Muscle of leg (tissue), 16 donors: ENCODE data around the gene HSPBAP1. TPM values are rescaled to one million over a fixed set of nuclear protein-coding genes. Genes with fewer than 3 reads are reported as not detected.

Source experiments
- DNase-seq: peaks from one replicate; pipeline ENCODE4 v3.0.0; 2013
- H3K27ac ChIP-seq: one replicate; pipeline ENCODE4 v1.5.1; 2013; ENCODE audit warnings: mild to moderate bottlenecking, low read length, control low read depth
- H3K27me3 ChIP-seq: one replicate; pipeline ENCODE4 v1.6.1; 2013; ENCODE audit warnings: low read length; ENCODE audit not compliant: control insufficient read depth, insufficient read depth
- H3K36me3 ChIP-seq: one replicate; pipeline ENCODE4 v1.6.1; 2013; ENCODE audit warnings: low read length; ENCODE audit not compliant: control insufficient read depth, insufficient read depth
- H3K4me1 ChIP-seq: one replicate; pipeline ENCODE4 v1.6.1; 2013; ENCODE audit warnings: low read length; ENCODE audit not compliant: control insufficient read depth, insufficient read depth
- H3K4me3 ChIP-seq: one replicate; pipeline ENCODE4 v1.5.1; 2013; ENCODE audit warnings: low read length, control low read depth
- H3K9me3 ChIP-seq: replicated peaks from 2 replicates; pipeline ENCODE4 v1.6.1; 2013; ENCODE audit warnings: low read depth, low read length; ENCODE audit not compliant: control insufficient read depth
- WGBS: methylation state at CpG from one replicate; pipeline ENCODE4 v1.1.5; 2013; ENCODE audit warnings: missing lambda C conversion rate; ENCODE audit not compliant: insufficient coverage; 5-methylcytosine and 5-hydroxymethylcytosine counted together
- long read RNA-seq, 11 donors: transcript quantifications; one replicate each; lab custom pipeline, GENCODE V29; 2026
- polyA plus RNA-seq, 8 donors: library from polyadenylated mRNA; unstranded; fragments of 120-200 nt; gene quantifications; one replicate each; pipeline versions ENCODE4 v1.2.1 to v1.2.3, GENCODE V29; 2013; ENCODE audit warnings: inconsistent platforms in 1 of 8, low replicate concordance in 1 of 8; ENCODE audit not compliant: insufficient read length in 8 of 8, insufficient read depth in 1 of 8
- total RNA-seq: library from RNA; stranded (reverse); fragments of 120-200 nt; gene quantifications from one replicate; pipeline ENCODE4 v1.2.4, GENCODE V29; 2013

The HSPBAP1 gene
- total RNA-seq (6.9 TPM), polyA plus RNA-seq (1 to 10 TPM; 4.5 to 8.2 (median 5.5) TPM)
- long read RNA-seq, donor 1, partial matches to known transcripts = 0 of 1 reads
- long read RNA-seq, donor 1, other reads (novel, unspliced or antisense) = 0 of 1 reads
- long read RNA-seq, donor 2, partial matches to known transcripts = 0 of 1 reads
- long read RNA-seq, donor 2, other reads (novel, unspliced or antisense) = 0 of 1 reads
- long read RNA-seq, donor 3, partial matches to known transcripts = 0 of 3 reads
- long read RNA-seq, donor 3, other reads (novel, unspliced or antisense) = 0 of 3 reads
- long read RNA-seq, donor 4 = 0 reads
- long read RNA-seq, donor 5, partial matches to known transcripts = 0 of 2 reads
- long read RNA-seq, donor 5, other reads (novel, unspliced or antisense) = 0 of 2 reads
- long read RNA-seq, donor 6 = 0 reads
- long read RNA-seq, donor 7, partial matches to known transcripts = 0 of 2 reads
- long read RNA-seq, donor 7, other reads (novel, unspliced or antisense) = 0 of 2 reads
- long read RNA-seq, donor 8 = 0 reads
- long read RNA-seq, donor 9 = 0 reads
- long read RNA-seq, donor 10, partial matches to known transcripts = 0 of 1 reads
- long read RNA-seq, donor 10, other reads (novel, unspliced or antisense) = 0 of 1 reads
- long read RNA-seq, donor 11, partial matches to known transcripts = 0 of 1 reads
- long read RNA-seq, donor 11, other reads (novel, unspliced or antisense) = 0 of 1 reads

GRCh38 chr3:122793568-122794416 lies at the start of gene HSPBAP1:
HSPBAP1 (minus strand) TSS chr3:122793831; CDS start chr3:122793680, 151 bp downstream.
- no peaks in the 10 kb centered on the region for H3K27me3 ChIP-seq
- no peaks in the 10 kb centered on the region for H3K36me3 ChIP-seq
- WGBS = under 1% methylated on average over 30 of the region's 46 CpGs
- peak within 1 kb of the TSS; percentile 71 for H3K4me3 ChIP-seq
- no peaks in the 10 kb centered on the region for H3K9me3 ChIP-seq
- peaks cover 9% of the 10 kb centered on the region for H3K4me1 ChIP-seq
- DNase-seq = peak; percentile 96
- H3K27ac ChIP-seq = peak within 1 kb of the TSS; percentile 92

- Histone ChIP-seq H3K27ac (no peak overlapping the region), H3K4me3 (no peak overlapping the region), H3K36me3 (no peaks in the 10 kb centered on the region), H3K4me1 (no peaks in the 10 kb centered on the region), H3K9me3 (no peaks in the 10 kb centered on the region), H3K27me3 (no peaks in the 10 kb centered on the region)
- no CpG with 5 or more reads among the region's 2 CpGs for WGBS
- no peak for DNase-seq
Measured at GRCh38 chr3:122835590-122835989, 42.0 kb upstream of the HSPBAP1 start.

GRCh38 chr3:122828281-122828680 lies 34.6 kb upstream of the HSPBAP1 start:
- H3K27me3 ChIP-seq = no peaks in the 10 kb centered on the region
- H3K4me1 ChIP-seq = no peaks in the 10 kb centered on the region
- H3K9me3 ChIP-seq = no peaks in the 10 kb centered on the region
- no peak overlapping the region for H3K4me3 ChIP-seq
- H3K27ac ChIP-seq = no peak overlapping the region
- peaks cover 6% of the 10 kb centered on the region for H3K36me3 ChIP-seq
- DNase-seq = peak; percentile 8
- 88% methylated on average over 4 of the region's 4 CpGs for WGBS

GRCh38 chr3:122826278-122826677 lies 32.6 kb upstream of the HSPBAP1 start:
- Histone ChIP-seq H3K27ac (no peak overlapping the region), H3K4me3 (no peak overlapping the region), H3K4me1 (no peaks in the 10 kb centered on the region), H3K27me3 (no peaks in the 10 kb centered on the region), H3K9me3 (no peaks in the 10 kb centered on the region), H3K36me3 (peaks cover 6% of the 10 kb centered on the region)
- WGBS = no CpG with 5 or more reads among the region's 1 CpG
- no peak for DNase-seq

- H3K27me3 ChIP-seq = no peaks in the 10 kb centered on the region
- H3K4me1 ChIP-seq = no peaks in the 10 kb centered on the region
- no peaks in the 10 kb centered on the region for H3K9me3 ChIP-seq
- peak; percentile 69 for DNase-seq
- no CpG with 5 or more reads among the region's 4 CpGs for WGBS
- peaks cover 6% of the 10 kb centered on the region for H3K36me3 ChIP-seq
- H3K4me3 ChIP-seq = no peak overlapping the region
- no peak overlapping the region for H3K27ac ChIP-seq
Measured at GRCh38 chr3:122825460-122825859, 31.8 kb upstream of the HSPBAP1 start.

- Histone ChIP-seq H3K4me1 (no peaks in the 10 kb centered on the region), H3K27me3 (no peaks in the 10 kb centered on the region), H3K27ac (peak overlapping the region; percentile 25), H3K9me3 (no peaks in the 10 kb centered on the region), H3K4me3 (no peak overlapping the region), H3K36me3 (peaks cover 6% of the 10 kb centered on the region)
- no peak for DNase-seq
- WGBS = 88% methylated on average over 1 of the region's 7 CpGs
Measured at GRCh38 chr3:122824465-122825381, 31.1 kb upstream of the HSPBAP1 start.

- H3K27me3 ChIP-seq = no peaks in the 10 kb centered on the region
- DNase-seq = no peak
- no peaks in the 10 kb centered on the region for H3K4me1 ChIP-seq
- WGBS = no CpG with 5 or more reads among the region's 2 CpGs
- H3K36me3 ChIP-seq = no peaks in the 10 kb centered on the region
- no peak overlapping the region for H3K4me3 ChIP-seq
- H3K27ac ChIP-seq = no peak overlapping the region
- H3K9me3 ChIP-seq = no peaks in the 10 kb centered on the region
Measured at GRCh38 chr3:122816587-122816986, 23.0 kb upstream of the HSPBAP1 start.

GRCh38 chr3:122810734-122811133 lies 17.1 kb upstream of the HSPBAP1 start:
- H3K4me1 ChIP-seq = no peaks in the 10 kb centered on the region
- H3K27me3 ChIP-seq = no peaks in the 10 kb centered on the region
- H3K9me3 ChIP-seq = no peaks in the 10 kb centered on the region
- no peak overlapping the region for H3K4me3 ChIP-seq
- H3K27ac ChIP-seq = no peak overlapping the region
- no peak for DNase-seq
- H3K36me3 ChIP-seq = peaks cover 2% of the 10 kb centered on the region

- WGBS = 100% methylated on average over 1 of the region's 2 CpGs
Measured at GRCh38 chr3:122803977-122804376, 10.3 kb upstream of the HSPBAP1 start.

More at GRCh38 chr3:122803977-122804376, 10.3 kb upstream of the HSPBAP1 start:
- Histone ChIP-seq H3K27me3 (no peaks in the 10 kb centered on the region), H3K4me3 (no peak overlapping the region), H3K36me3 (peaks cover 2% of the 10 kb centered on the region), H3K9me3 (no peaks in the 10 kb centered on the region), H3K4me1 (no peaks in the 10 kb centered on the region), H3K27ac (no peak overlapping the region)
- no peak for DNase-seq
